OCI-LY1 (cell line): ENCODE measurements around the gene NPHP3.

ENCODE experiments used
- CTCF ChIP-seq: fragments of 200-600 bp; sonication (generic), shearing (Covaris generic); IDR thresholded peaks from 2 replicates; pipeline ENCODE4 v1.5.1; 2017; ENCODE audit warnings: mild to moderate bottlenecking, antibody characterized with exemption, low read length, moderate library complexity, mixed read lengths
- EZH2 ChIP-seq: fragments of 200-600 bp; sonication (generic), shearing (Covaris generic); IDR thresholded peaks from 2 replicates; pipeline ENCODE4 v1.8.0; 2017; ENCODE audit warnings: borderline replicate concordance, mixed run types, mild to moderate bottlenecking, antibody characterized with exemption, low read length, moderate library complexity, mixed read lengths

GRCh38 chr3:132723024-132723950 lies 1.1 kb upstream of the NPHP3 start:
- TF ChIP-seq CTCF (no peak; the same call in 1 of the 2 replicates), EZH2 (no peak)
